Measurements from ENCODE around the gene FBXW5. TPM values are rescaled to one million over a fixed set of nuclear protein-coding genes. Genes with fewer than 3 reads are reported as not detected.

Gene FBXW5
- total RNA-seq, 1 donor from 2014 or later = 62.4 TPM

DNA sequence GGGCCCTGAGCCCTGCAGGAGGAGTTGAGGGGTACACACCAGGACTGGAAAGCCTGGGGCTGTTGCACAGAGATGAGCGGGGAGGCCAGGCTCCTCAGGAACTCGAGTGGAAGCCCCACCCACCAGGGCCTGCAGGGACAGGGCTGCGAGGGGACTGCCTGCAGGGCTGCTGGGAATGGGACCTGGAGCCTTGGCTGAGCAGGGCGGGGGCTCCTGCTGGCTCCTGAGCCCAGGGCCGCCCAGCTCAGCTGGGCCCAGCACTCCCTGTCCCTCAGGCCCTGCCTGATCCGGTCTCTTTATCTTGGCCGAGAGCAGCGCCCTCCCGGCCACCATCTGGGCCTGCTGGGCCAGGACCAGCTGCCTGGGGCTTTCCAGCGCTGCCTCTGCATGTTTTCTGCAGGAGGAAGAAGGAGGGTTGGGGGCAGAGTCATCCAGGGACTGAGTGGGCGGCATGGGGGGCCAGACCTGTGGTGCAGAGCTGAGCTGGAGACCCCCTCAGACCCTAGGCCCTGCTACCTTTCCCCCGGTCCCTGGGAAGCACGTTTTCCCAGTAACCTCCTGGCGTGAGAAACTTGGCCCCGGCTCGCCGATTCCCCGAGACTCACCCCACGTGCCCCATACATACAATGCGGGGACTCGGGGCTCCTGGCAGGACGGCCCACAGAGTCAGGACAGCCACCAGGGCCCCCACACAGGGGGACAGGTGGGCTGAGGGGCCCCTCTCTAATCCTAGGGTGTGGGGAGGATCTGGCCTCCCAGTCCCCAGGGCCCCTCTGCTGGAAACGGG is 16.9 kb upstream of the FBXW5 start:
- no peak for DNase-seq (ENCODE audit: low spot score)

GRCh38 chr9:136960938-136961275 is 16.4 kb upstream of the FBXW5 start:
- no peak for DNase-seq (ENCODE audit: low spot score)

DNA sequence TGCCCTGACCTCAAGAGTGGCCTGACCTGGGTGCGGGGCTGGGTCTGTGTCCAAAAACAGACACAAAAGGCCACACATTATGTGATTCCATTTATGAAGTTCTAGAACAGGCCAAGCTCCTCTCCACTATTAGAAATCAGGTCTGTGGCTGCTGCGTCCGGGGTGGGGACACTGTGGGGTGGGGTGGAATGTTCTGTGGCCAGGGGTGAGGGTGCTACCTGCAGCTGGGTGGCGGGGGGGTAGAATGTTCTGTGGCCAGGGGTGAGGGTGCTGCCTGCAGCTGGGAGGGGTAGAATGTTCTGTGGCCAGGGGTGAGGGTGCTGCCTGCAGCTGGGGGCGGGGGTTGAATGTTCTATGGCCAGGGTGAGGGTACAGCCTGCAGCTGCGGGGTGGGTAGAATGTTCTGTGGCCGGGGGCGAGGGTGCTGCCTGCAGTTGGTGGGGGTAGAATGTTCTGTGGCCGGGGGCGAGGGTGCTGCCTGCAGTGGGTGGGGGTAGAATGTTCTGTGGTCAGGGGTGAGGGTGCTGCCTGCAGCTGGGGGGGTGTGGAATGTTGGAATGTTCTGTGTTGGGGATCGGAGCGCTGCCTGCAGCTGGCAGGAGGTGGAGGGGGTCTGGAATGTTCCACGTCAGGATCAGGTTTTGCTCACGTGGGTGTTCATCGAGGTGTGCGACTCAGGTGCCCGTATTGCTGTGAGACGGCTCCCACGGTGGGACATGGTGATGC is 15.8 kb upstream of the FBXW5 start:
- no peak for DNase-seq (ENCODE audit: low spot score)

DNA sequence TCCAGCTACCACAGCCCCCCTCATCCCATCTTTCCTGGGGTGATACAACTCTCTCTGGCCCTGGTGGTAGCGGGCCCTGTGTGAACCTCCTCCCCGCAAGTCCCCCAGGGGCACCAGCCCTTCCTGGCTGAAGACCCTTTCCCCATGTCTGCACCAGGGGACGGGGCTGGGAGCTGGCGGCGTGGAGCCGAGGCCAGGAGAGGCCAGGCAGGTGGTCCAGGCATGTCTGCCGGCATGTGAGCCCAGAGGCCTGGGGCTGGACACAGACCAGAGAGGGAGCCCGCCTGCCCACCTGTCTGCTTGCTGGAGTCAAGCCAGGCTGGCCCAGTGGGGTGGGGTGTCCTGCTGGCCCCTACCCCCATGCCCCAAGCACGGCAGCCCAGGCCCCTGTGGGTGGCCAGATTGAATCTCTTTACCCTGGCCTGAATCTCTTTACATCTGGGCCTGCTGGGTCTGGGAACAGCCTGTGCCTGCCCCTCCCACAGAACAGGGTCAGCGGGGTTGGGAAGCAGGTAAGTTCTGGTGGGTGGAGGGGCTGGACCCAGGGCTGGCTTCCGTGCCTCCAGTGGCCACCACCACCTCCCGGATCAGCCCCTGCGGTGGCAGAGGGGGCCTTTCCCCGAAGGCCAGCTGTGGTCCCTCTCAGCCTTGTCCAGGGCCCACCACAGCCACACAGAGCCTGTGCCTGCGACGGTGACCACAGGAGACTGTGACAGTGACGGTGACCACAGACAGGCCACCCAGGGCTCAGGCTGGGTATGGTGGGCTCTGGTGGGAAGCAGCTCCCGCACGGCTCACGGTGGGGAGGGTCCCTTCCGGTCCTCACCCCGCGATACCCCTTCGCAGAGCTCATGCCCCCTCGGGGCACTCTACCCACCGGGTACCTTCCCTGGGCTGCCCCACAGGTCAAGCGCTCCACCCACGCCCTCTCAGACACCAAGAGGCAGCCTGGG is 14.6 kb upstream of the FBXW5 start:
- DNase-seq (ENCODE audit: low spot score) = no peak

DNA sequence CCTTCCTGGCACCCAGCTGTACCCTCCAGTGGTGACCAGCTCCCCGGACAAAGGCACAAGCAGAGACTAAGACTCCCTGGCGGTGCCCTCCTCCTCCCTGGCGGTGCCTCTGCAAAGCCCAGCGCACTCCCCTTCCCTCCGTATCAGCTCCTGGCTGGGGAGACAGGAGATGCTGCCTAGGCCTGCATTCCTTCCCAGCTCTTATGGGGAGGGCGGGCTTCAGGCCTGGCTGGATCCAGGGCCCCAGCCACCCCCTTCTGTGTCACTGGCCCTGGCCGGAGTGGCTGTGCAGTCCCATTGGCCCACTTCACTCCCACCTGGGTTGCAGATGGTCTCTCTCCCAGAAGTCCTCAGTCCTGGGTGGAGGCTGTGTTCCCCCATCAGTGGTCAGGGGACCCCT is 13.9 kb upstream of the FBXW5 start:
- DNase-seq (ENCODE audit: low spot score) = no peak

DNA sequence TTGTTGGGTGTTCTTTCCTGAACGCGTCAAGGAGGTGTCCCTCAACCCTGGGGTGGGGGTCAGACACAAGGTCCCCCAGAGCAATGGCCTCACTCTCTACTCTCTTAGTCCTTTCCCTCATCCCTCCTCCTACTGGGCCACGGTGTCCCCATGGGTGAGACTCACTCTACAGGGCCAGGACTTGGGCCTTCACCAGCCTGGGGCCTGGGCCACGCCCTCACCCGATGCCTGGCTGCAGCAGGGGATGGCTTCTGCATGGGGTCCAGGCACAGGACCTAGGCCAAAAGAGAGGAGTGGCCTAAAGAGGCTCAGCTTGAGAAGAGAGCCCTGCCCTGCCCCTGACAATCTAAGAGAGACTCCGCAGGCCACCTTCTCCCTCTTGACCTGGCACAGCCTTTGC is 13.4 kb upstream of the FBXW5 start:
- DNase-seq (ENCODE audit: low spot score) = no peak

- no peak for DNase-seq (ENCODE audit: low spot score)
These were observed 12.9 kb upstream of the FBXW5 start for GRCh38 chr9:136957461-136957860.

DNA sequence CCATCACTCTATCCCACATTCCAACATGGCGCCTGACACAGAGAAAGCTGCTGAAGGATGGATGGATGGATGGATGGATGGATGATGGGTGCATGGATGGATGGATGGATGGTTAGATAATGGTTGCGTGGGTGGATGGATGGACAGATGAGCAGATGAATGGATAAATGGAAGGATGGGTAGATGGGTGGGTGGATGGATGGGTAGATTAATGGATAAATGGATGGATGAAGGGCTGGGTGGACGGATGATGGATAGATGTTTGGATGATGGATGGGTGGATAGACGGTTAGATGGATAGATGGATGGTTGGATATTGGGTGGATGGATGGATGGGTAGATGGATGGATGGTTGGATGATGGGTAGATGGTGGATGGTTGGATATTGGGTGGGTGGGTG is 12.1 kb upstream of the FBXW5 start:
- no peak for DNase-seq (ENCODE audit: low spot score)

GRCh38 chr9:136955943-136956335 is 11.4 kb upstream of the FBXW5 start:
- DNase-seq (ENCODE audit: low spot score) = no peak

GRCh38 chr9:136955202-136955942 is 10.8 kb upstream of the FBXW5 start:
- no peak for DNase-seq (ENCODE audit: low spot score)

GRCh38 chr9:136954270-136955083 is 9.9 kb upstream of the FBXW5 start:
- DNase-seq (ENCODE audit: low spot score) = no peak

DNA sequence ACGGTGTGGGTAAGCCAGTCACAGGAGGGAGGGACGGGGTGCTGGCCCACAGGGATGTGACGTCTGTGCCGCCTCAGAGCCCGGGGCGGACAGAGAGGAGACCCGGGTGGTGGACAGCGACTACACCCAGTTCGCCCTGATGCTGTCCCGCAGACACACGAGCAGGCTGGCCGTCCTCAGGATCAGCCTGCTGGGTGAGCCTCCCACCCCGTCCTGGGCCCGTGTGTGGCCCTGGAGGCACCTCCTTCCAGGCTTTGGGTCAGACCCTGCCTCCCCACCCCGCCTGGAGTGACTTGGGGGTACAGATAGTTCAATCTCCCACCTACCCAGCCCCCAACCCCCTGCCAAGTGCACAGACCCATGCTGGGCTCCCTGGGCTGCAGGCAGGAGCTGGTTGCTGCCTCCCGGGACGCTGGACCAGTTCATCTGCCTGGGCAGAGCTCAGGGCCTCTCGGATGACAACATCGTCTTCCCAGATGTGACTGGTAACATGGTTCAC is 9.3 kb upstream of the FBXW5 start:
- no peak for DNase-seq (ENCODE audit: low spot score)

- no peak for DNase-seq (ENCODE audit: low spot score)
These were observed 8.6 kb upstream of the FBXW5 start for GRCh38 chr9:136952876-136953770.

- DNase-seq (ENCODE audit: low spot score) = no peak
These were observed 7.8 kb upstream of the FBXW5 start for GRCh38 chr9:136952321-136952850.

GRCh38 chr9:136951541-136952320 is 7.2 kb upstream of the FBXW5 start, which contains the start of gene LCN12:
LCN12 (plus strand) TSS chr9:136952273; CDS start chr9:136952328, 55 bp downstream.
- DNase-seq (ENCODE audit: low spot score) = no peak

GRCh38 chr9:136950656-136951276 is 6.2 kb upstream of the FBXW5 start:
- DNase-seq (ENCODE audit: low spot score) = no peak

- peak; percentile 96 for DNase-seq (ENCODE audit: low spot score)
These were observed 5.5 kb upstream of the FBXW5 start for GRCh38 chr9:136949817-136950655.

Data from ureter (tissue), 1 donor.